ENCODE data around the gene KDM4F. TPM values are rescaled to one million over a fixed set of nuclear protein-coding genes. Genes with fewer than 3 reads are reported as not detected.
"Not testable (repeated sequence)": the region's sequence is repeated elsewhere in the genome, so short reads cannot be mapped to it uniquely, and the experiment has no call there.

KDM4F gene
- polyA plus RNA-seq, 1 donor from 2014 or later, result not detected

GRCh38 chr11:95025594-95025993 is 23.6 kb upstream of the KDM4F start:
- H3F3A ChIP-seq (ENCODE audit: insufficient read depth, low read length, poor library complexity, severe bottlenecking); H3K9me2 ChIP-seq (ENCODE audit: insufficient read depth, low read length); H3K27ac ChIP-seq (ENCODE audit: low read length); H3K9me3 ChIP-seq (ENCODE audit: low read length); H3K27me3 ChIP-seq (ENCODE audit: insufficient read depth, low read depth, low read length); H2AFZ ChIP-seq (ENCODE audit: low read depth, low read length); H3K36me3 ChIP-seq (ENCODE audit: insufficient read depth, low read length); H3K9ac ChIP-seq (ENCODE audit: low read length); H3K4me2 ChIP-seq (ENCODE audit: low read length); H4K20me1 ChIP-seq (ENCODE audit: insufficient read depth); H3K79me2 ChIP-seq (replicated peaks; ENCODE audit: insufficient read depth, low read length); H3K4me3 ChIP-seq (ENCODE audit: low read length): not testable (repeated sequence)

GRCh38 chr11:95028357-95028756 is 20.9 kb upstream of the KDM4F start:
- H2AFZ ChIP-seq (ENCODE audit: low read depth, low read length), result no peak overlapping the region

More at GRCh38 chr11:95028357-95028756, 20.9 kb upstream of the KDM4F start:
- TF ChIP-seq RAD21 (conservative IDR thresholded peaks at IDR 0.05), result no peak
- TF ChIP-seq REST (IDR thresholded peaks at IDR 0.05; ENCODE audit: borderline replicate concordance), result no peak
- TF ChIP-seq EZH2 (IDR thresholded peaks at IDR 0.05; ENCODE audit: borderline replicate concordance, insufficient read depth, low read length, poor library complexity, severe bottlenecking), result no peak
- no peak for TF ChIP-seq CTCF (IDR thresholded peaks at IDR 0.05; ENCODE audit: poor library complexity, severe bottlenecking)
- no peak for TF ChIP-seq SMC3 (conservative IDR thresholded peaks at IDR 0.05; ENCODE audit: poor library complexity)
- no peak for TF ChIP-seq MXI1 (conservative IDR thresholded peaks at IDR 0.05; ENCODE audit: poor library complexity, severe bottlenecking)
- no peak for TF ChIP-seq POLR2AphosphoS5 (IDR thresholded peaks at IDR 0.05)
- no peak for TF ChIP-seq EP300 (conservative IDR thresholded peaks at IDR 0.05; ENCODE audit: poor library complexity, severe bottlenecking)
- no peak for TF ChIP-seq TAF1 (IDR thresholded peaks at IDR 0.05; ENCODE audit: low read depth)
- no peak overlapping the region for H3K9ac ChIP-seq (ENCODE audit: low read length)
- no peaks in the 10 kb centered on the region for H3K9me2 ChIP-seq (ENCODE audit: insufficient read depth, low read length)
- no peaks in the 10 kb centered on the region for H3K36me3 ChIP-seq (ENCODE audit: insufficient read depth, low read length)
- no peaks in the 10 kb centered on the region for H3F3A ChIP-seq (ENCODE audit: insufficient read depth, low read length, poor library complexity, severe bottlenecking)
- H3K4me3 ChIP-seq (ENCODE audit: low read length), result no peak overlapping the region
- no peak overlapping the region for H3K27ac ChIP-seq (ENCODE audit: low read length)
- no peaks in the 10 kb centered on the region for H4K20me1 ChIP-seq (ENCODE audit: insufficient read depth)
- no peaks in the 10 kb centered on the region for H3K27me3 ChIP-seq (ENCODE audit: insufficient read depth, low read depth, low read length)
- no peaks in the 10 kb centered on the region for H3K9me3 ChIP-seq (ENCODE audit: low read length)
- no peaks in the 10 kb centered on the region for H3K79me2 ChIP-seq (replicated peaks; ENCODE audit: insufficient read depth, low read length)
- H3K4me2 ChIP-seq (ENCODE audit: low read length), result no peak overlapping the region

Data from neural cell (in vitro differentiated cells).